ENCODE data around the gene MATN4. TPM values are rescaled to one million over a fixed set of nuclear protein-coding genes. Genes with fewer than 3 reads are reported as not detected.

MATN4 gene
- total and polyA plus RNA-seq, 2 of the 4 experiments (the other 2 are of a cell fraction): 0.12 TPM; not detected in 1

DNA sequence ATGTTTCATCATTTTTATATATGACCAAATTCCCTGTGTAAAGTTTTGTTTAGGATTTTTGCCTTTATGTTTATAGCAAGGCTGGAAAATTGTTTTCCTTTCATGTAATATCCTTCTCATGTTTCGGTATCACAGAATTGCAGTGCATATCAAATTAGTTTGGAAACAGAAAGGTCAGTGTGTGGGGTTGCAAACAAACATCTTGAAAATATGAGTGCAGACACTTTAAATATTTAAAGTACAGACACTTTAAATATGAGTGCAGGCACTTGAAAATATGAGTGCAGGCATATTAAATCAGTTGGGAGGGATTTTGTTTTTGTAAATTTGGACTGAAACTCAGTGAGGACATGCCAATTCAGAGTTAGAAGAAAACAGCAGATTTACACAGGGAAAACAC lies 60.2 kb downstream of the MATN4 start:
- Histone ChIP-seq H3K18ac (ENCODE audit: low read depth, low read length) (no peak overlapping the region), H3K4me3 (ENCODE audit: insufficient read depth, low read depth, low read length) (no peak overlapping the region), H4K20me1 (ENCODE audit: insufficient read depth, low read length) (no peaks in the 10 kb centered on the region), H3K4ac (ENCODE audit: low read depth, low read length) (no peak overlapping the region), H4K8ac (ENCODE audit: low read depth in 2 of 2, low read length in 2 of 2) (no peak overlapping the region), H2BK15ac (ENCODE audit: low read depth, low read length) (no peak overlapping the region), H2AFZ (replicated peaks; ENCODE audit: low read length, poor library complexity) (no peak overlapping the region), H4K5ac (ENCODE audit: low read depth, low read length) (no peak overlapping the region), H3K56ac (ENCODE audit: extremely low read depth, insufficient read depth, low read length) (no peak overlapping the region), H4K91ac (ENCODE audit: insufficient read depth, low read depth, low read length) (no peak overlapping the region), H2AK5ac (ENCODE audit: low read depth, low read length) (no peak overlapping the region), H2BK20ac (ENCODE audit: low read depth, low read length) (no peak overlapping the region), H3K27me3 (ENCODE audit: control insufficient read depth, insufficient read depth, low read length) (peaks cover 13% of the 10 kb centered on the region), H3K4me2 (ENCODE audit: low read depth, low read length) (no peak overlapping the region), H3K36me3 (ENCODE audit: control insufficient read depth, insufficient read depth, low read length) (no peaks in the 10 kb centered on the region), H3K9me1 (ENCODE audit: insufficient read depth, low read length) (no peaks in the 10 kb centered on the region), H3K27ac (ENCODE audit: insufficient read depth, low read length) (no peak overlapping the region), H3K9ac (ENCODE audit: low read depth, low read length) (no peak overlapping the region), H2BK5ac (ENCODE audit: low read depth, low read length, poor library complexity, severe bottlenecking) (no peak overlapping the region), H3K23ac (ENCODE audit: low read depth, low read length) (no peak overlapping the region), H3K4me1 (ENCODE audit: control insufficient read depth, insufficient read depth, low read length) (no peaks in the 10 kb centered on the region), H3K9me3 (ENCODE audit: control insufficient read depth, insufficient read depth, low read length) (no peaks in the 10 kb centered on the region), H2BK120ac (ENCODE audit: low read depth, low read length) (no peak overlapping the region), H3K79me1 (ENCODE audit: low read depth in 1 of 2, low read length in 2 of 2) (no peaks in the 10 kb centered on the region), H2AK9ac (replicated peaks; ENCODE audit: low read depth, low read length, poor library complexity) (no peak overlapping the region), H3K14ac (replicated peaks; ENCODE audit: low read depth, low read length) (no peak overlapping the region)
- intact Hi-C loops (cut with micrococcal nuclease) (no loop called here), dilution Hi-C loops (cut with HindIII; ENCODE audit: low sequenced_read_pairs, unreplicated experiment) (no loop called here), in situ Hi-C loops (cut with MboI; ENCODE audit: low sequenced_read_pairs) (no loop called here)
- DNase-seq (no peak), ATAC-seq (ENCODE audit: low read depth) (no peak)
- ChIA-PET POLR2A (ENCODE audit: unreplicated experiment) (no interaction called here), CTCF (no interaction called here)
- no peak for TF ChIP-seq RAD21 (IDR thresholded peaks at IDR 0.05; ENCODE audit: low read length)
- TF ChIP-seq SMC3 (IDR thresholded peaks at IDR 0.05; ENCODE audit: low read depth, low read length): no peak
- TF ChIP-seq FOS (IDR thresholded peaks at IDR 0.05; ENCODE audit: low read depth, low read length): no peak
- TF ChIP-seq, protein P1, sequence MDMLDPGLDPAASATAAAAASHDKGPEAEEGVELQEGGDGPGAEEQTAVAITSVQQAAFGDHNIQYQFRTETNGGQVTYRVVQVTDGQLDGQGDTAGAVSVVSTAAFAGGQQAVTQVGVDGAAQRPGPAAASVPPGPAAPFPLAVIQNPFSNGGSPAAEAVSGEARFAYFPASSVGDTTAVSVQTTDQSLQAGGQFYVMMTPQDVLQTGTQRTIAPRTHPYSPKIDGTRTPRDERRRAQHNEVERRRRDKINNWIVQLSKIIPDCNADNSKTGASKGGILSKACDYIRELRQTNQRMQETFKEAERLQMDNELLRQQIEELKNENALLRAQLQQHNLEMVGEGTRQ (IDR thresholded peaks at IDR 0.05; ENCODE audit: low read depth, low read length): no peak
- TF ChIP-seq CEBPB (IDR thresholded peaks at IDR 0.05; ENCODE audit: low read depth, low read length): no peak
- TF ChIP-seq, protein P2, sequence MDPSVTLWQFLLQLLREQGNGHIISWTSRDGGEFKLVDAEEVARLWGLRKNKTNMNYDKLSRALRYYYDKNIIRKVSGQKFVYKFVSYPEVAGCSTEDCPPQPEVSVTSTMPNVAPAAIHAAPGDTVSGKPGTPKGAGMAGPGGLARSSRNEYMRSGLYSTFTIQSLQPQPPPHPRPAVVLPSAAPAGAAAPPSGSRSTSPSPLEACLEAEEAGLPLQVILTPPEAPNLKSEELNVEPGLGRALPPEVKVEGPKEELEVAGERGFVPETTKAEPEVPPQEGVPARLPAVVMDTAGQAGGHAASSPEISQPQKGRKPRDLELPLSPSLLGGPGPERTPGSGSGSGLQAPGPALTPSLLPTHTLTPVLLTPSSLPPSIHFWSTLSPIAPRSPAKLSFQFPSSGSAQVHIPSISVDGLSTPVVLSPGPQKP (IDR thresholded peaks at IDR 0.05; ENCODE audit: borderline replicate concordance, low read depth, low read length): no peak
- no peak for TF ChIP-seq BHLHE40 (IDR thresholded peaks at IDR 0.05; ENCODE audit: low read depth, low read length)
- TF ChIP-seq, protein P3, sequence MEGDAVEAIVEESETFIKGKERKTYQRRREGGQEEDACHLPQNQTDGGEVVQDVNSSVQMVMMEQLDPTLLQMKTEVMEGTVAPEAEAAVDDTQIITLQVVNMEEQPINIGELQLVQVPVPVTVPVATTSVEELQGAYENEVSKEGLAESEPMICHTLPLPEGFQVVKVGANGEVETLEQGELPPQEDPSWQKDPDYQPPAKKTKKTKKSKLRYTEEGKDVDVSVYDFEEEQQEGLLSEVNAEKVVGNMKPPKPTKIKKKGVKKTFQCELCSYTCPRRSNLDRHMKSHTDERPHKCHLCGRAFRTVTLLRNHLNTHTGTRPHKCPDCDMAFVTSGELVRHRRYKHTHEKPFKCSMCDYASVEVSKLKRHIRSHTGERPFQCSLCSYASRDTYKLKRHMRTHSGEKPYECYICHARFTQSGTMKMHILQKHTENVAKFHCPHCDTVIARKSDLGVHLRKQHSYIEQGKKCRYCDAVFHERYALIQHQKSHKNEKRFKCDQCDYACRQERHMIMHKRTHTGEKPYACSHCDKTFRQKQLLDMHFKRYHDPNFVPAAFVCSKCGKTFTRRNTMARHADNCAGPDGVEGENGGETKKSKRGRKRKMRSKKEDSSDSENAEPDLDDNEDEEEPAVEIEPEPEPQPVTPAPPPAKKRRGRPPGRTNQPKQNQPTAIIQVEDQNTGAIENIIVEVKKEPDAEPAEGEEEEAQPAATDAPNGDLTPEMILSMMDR (conservative IDR thresholded peaks at IDR 0.05; ENCODE audit: low read depth, low read length): no peak
- no peak for TF ChIP-seq NFE2L2 (IDR thresholded peaks at IDR 0.05; ENCODE audit: low read depth, low read length)
- no peak for TF ChIP-seq RFX5 (IDR thresholded peaks at IDR 0.05; ENCODE audit: low read depth, low read length)
- no peak for TF ChIP-seq POLR2A (IDR thresholded peaks at IDR 0.05; ENCODE audit: low read depth, low read length)
- TF ChIP-seq MAFK (IDR thresholded peaks at IDR 0.05; ENCODE audit: low read depth, low read length): no peak
- TF ChIP-seq MAZ (IDR thresholded peaks at IDR 0.05; ENCODE audit: borderline replicate concordance, low read depth, low read length): no peak
- no peak for TF ChIP-seq RCOR1 (IDR thresholded peaks at IDR 0.05; ENCODE audit: insufficient replicate concordance, low read length)
- TF ChIP-seq CHD1 (IDR thresholded peaks at IDR 0.05; ENCODE audit: low read depth, low read length): no peak
- no peak for TF ChIP-seq MXI1 (IDR thresholded peaks at IDR 0.05; ENCODE audit: borderline replicate concordance, low read depth, low read length)
- WGBS, 2 experiments (ENCODE audit: extremely low coverage in 2 of 2, insufficient read length in 1 of 2): no CpG with 5 or more reads among the region's 1 CpG
- BruUV-seq (replicated peaks): no TSS peak

Data from IMR-90 (cell line).